GM19351 (cell line): ENCODE measurements around the gene SPACA5B.
"Not testable (repeated sequence)": the region's sequence is repeated elsewhere in the genome, so short reads cannot be mapped to it uniquely, and the experiment has no call there.

ENCODE experiments used
- ATAC-seq: cut with Tn5 transposase; IDR thresholded peaks from one replicate; pipeline ENCODE4 v1.9.1; 2021; ENCODE audit warnings: mild to moderate bottlenecking, moderate library complexity; ENCODE audit not compliant: unreplicated experiment

The SPACA5B gene

GRCh38 chrX:48130326-48130725 lies at the start of gene SPACA5B:
Gene SPACA5B, plus strand, starts transcription at chrX:48130626. Its CDS starts 62 bp downstream, at chrX:48130688.
- ATAC-seq, result not testable (repeated sequence)

GRCh38 chrX:48083212-48083611 lies 47.2 kb upstream of the SPACA5B start:
- ATAC-seq, result peak; percentile 75

GRCh38 chrX:48083706-48084105 lies 46.7 kb upstream of the SPACA5B start:
- no peak for ATAC-seq

- no peak for ATAC-seq
Measured at GRCh38 chrX:48086082-48086481, 44.3 kb upstream of the SPACA5B start.

GRCh38 chrX:48090123-48090522 lies 40.3 kb upstream of the SPACA5B start:
- no peak for ATAC-seq

GRCh38 chrX:48092558-48092957 lies 37.9 kb upstream of the SPACA5B start:
- not testable (repeated sequence) for ATAC-seq

GRCh38 chrX:48101443-48101842 lies 29.0 kb upstream of the SPACA5B start:
- no peak for ATAC-seq

- ATAC-seq, result no peak
Measured at GRCh38 chrX:48102874-48103374, 27.5 kb upstream of the SPACA5B start.

- no peak for ATAC-seq
Measured at GRCh38 chrX:48107717-48108116, 22.7 kb upstream of the SPACA5B start.

- not testable (repeated sequence) for ATAC-seq
Measured at GRCh38 chrX:48125286-48125685, 5.1 kb upstream of the SPACA5B start.

- not testable (repeated sequence) for ATAC-seq
Measured at GRCh38 chrX:48132308-48132844, 1.9 kb downstream of the SPACA5B start.

GRCh38 chrX:48139076-48139475 lies 8.7 kb downstream of the SPACA5B start:
- not testable (repeated sequence) for ATAC-seq

- ATAC-seq, result not testable (repeated sequence)
Measured at GRCh38 chrX:48141810-48142508, 11.5 kb downstream of the SPACA5B start.

- ATAC-seq, result not testable (repeated sequence)
Measured at GRCh38 chrX:48142697-48143096, 12.3 kb downstream of the SPACA5B start.

- ATAC-seq, result no peak
Measured at GRCh38 chrX:48153769-48154168, 23.3 kb downstream of the SPACA5B start.

- ATAC-seq, result no peak
Measured at GRCh38 chrX:48154796-48155195, 24.4 kb downstream of the SPACA5B start.

- ATAC-seq, result no peak
Measured at GRCh38 chrX:48156014-48156413, 25.6 kb downstream of the SPACA5B start.

GRCh38 chrX:48165241-48165640 lies 34.8 kb downstream of the SPACA5B start:
- no peak for ATAC-seq

GRCh38 chrX:48166322-48166721 lies 35.9 kb downstream of the SPACA5B start:
- not testable (repeated sequence) for ATAC-seq

- ATAC-seq, result no peak
Measured at GRCh38 chrX:48179691-48180090, 49.3 kb downstream of the SPACA5B start.

GRCh38 chrX:48180811-48181210 lies 50.4 kb downstream of the SPACA5B start:
- no peak for ATAC-seq

- not testable (repeated sequence) for ATAC-seq
Measured at GRCh38 chrX:48181882-48182281, 51.5 kb downstream of the SPACA5B start.
